ENCODE data around the gene ZBTB17.

DNA sequence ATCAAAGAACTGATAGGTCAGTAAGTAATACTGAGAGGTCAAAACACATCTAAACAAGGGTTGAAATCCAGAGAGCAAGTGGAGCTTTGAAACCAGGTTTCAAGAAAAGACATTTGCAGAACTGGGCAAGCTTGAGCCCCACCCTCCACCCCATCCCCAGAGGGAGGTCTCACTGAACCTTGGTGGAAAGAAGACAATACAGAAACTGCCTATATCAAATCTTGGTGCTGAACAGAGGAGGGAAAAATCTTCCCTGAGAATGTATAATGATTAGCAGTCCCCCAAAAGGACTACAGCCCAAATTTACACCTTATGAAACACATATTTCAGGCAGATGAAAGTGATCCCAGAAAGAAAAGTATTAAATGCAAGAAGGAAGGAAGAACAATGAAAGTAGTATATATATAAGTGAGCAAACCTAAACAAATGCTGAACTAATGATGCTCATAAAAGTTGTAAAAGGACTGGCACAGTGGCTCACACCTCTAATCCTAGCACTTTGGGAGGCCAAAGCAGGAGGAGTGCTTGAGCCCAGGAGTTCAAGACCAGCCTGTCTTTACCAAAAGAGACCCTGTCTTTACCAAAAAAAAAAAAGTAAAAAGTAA is 12.4 kb downstream of the ZBTB17 start:
- no peak for TF ChIP-seq POLR2A (IDR thresholded peaks at IDR 0.05)
- no peak for TF ChIP-seq POLR2AphosphoS5 (IDR thresholded peaks at IDR 0.05)

Data from sigmoid colon (tissue), 4 donors.